Karpas-422 (cell line): ENCODE data around the gene SLC16A10. TPM values are rescaled to one million over a fixed set of nuclear protein-coding genes. Genes with fewer than 3 reads are reported as not detected.
"Not testable (repeated sequence)": the region's sequence is repeated elsewhere in the genome, so short reads cannot be mapped to it uniquely, and the experiment has no call there.

ENCODE experiments used
- DNase-seq: peaks from one replicate; pipeline ENCODE4 v3.0.0-alpha.2; 2015
- H2AFZ ChIP-seq: fragments of 200-600 bp; sonication (generic); 2 replicates; pipeline ENCODE4 v1.6.1; 2014; ENCODE audit warnings: antibody characterized with exemption, low read length, mixed read lengths
- H3K27ac ChIP-seq: fragments of 200-600 bp; sonication (generic); 2 replicates; pipeline ENCODE4 v1.5.1; 2014; ENCODE audit warnings: mild to moderate bottlenecking, low read length, moderate library complexity
- H3K27me3 ChIP-seq: fragments of 200-600 bp; sonication (generic); 2 replicates; pipeline ENCODE4 v1.6.1; 2014; ENCODE audit warnings: low read length, mixed read lengths
- H3K36me3 ChIP-seq: fragments of 200-600 bp; sonication (generic); 2 replicates; pipeline ENCODE4 v1.6.1; 2014; ENCODE audit warnings: low read length, mixed read lengths; ENCODE audit not compliant: insufficient read depth
- H3K4me1 ChIP-seq: fragments of 200-600 bp; sonication (generic); 2 replicates; pipeline ENCODE4 v1.6.1; 2014; ENCODE audit warnings: mild to moderate bottlenecking, low read length, mixed read lengths
- H3K4me2 ChIP-seq: fragments of 200-600 bp; sonication (generic); 2 replicates; pipeline ENCODE4 v1.6.1; 2014; ENCODE audit warnings: low read length, low read depth, mild to moderate bottlenecking; ENCODE audit not compliant: poor library complexity, severe bottlenecking
- H3K4me3 ChIP-seq: fragments of 200-600 bp; sonication (generic); 2 replicates; pipeline ENCODE4 v1.5.1; 2014; ENCODE audit warnings: mild to moderate bottlenecking, antibody characterized with exemption, low read length, mixed read lengths
- H3K79me2 ChIP-seq: fragments of 200-600 bp; sonication (generic); 2 replicates; pipeline ENCODE4 v1.6.1; 2014; ENCODE audit warnings: mild to moderate bottlenecking, low read length, mixed read lengths
- H3K9ac ChIP-seq: fragments of 200-600 bp; sonication (generic); 2 replicates; pipeline ENCODE4 v1.6.0; 2014; ENCODE audit warnings: low read length
- H3K9me2 ChIP-seq: fragments of 200-600 bp; sonication (generic), shearing (Covaris generic); replicated peaks from 2 replicates; pipeline ENCODE4 v1.6.0; 2014; ENCODE audit warnings: mild to moderate bottlenecking, low read length, moderate library complexity; ENCODE audit not compliant: insufficient read depth
- H3K9me3 ChIP-seq: fragments of 300-700, 200-600 bp; sonication (generic); 2 replicates; pipeline ENCODE4 v1.6.1; 2014; ENCODE audit warnings: low read length, mixed read lengths
- H4K20me1 ChIP-seq: fragments of 200-600 bp; sonication (generic); 2 replicates; pipeline ENCODE4 v1.6.1; 2014; ENCODE audit warnings: mild to moderate bottlenecking, antibody characterized with exemption, low read length, low read depth; ENCODE audit not compliant: insufficient read depth
- total RNA-seq: library from RNA; depleted of rRNA; stranded (reverse); fragments of >200 nt; shearing (Covaris generic); gene quantifications from 2 replicates; pipeline ENCODE4 v1.2.3, GENCODE V29; 2014; ENCODE audit warnings: low replicate concordance

SLC16A10 gene
- total RNA-seq, 1 experiment from 2014 or later, result 0.37 TPM

- not testable (repeated sequence) for H3K4me3 ChIP-seq, H3K4me2 ChIP-seq, H3K27me3 ChIP-seq, H3K4me1 ChIP-seq, H3K9me2 ChIP-seq, H4K20me1 ChIP-seq, H3K9ac ChIP-seq, H2AFZ ChIP-seq, DNase-seq, H3K79me2 ChIP-seq, H3K9me3 ChIP-seq, H3K36me3 ChIP-seq, H3K27ac ChIP-seq
Measured at GRCh38 chr6:111095488-111095887, 8.2 kb downstream of the SLC16A10 start.

- Histone ChIP-seq H3K27ac (no peak overlapping the region), H3K4me1 (no peaks in the 10 kb centered on the region), H4K20me1 (no peaks in the 10 kb centered on the region), H2AFZ (no peak overlapping the region), H3K9me2 (no peaks in the 10 kb centered on the region), H3K4me3 (no peak overlapping the region), H3K4me2 (no peak overlapping the region), H3K9ac (no peak overlapping the region), H3K27me3 (no peaks in the 10 kb centered on the region), H3K36me3 (no peaks in the 10 kb centered on the region), H3K9me3 (no peaks in the 10 kb centered on the region), H3K79me2 (no peaks in the 10 kb centered on the region)
- DNase-seq, result no peak
Measured at GRCh38 chr6:111096246-111096645, 8.9 kb downstream of the SLC16A10 start.

- H3K27ac ChIP-seq, result no peak overlapping the region
- no peaks in the 10 kb centered on the region for H3K79me2 ChIP-seq
- no peaks in the 10 kb centered on the region for H3K9me3 ChIP-seq
- no peak overlapping the region for H3K9ac ChIP-seq
- no peak overlapping the region for H3K4me3 ChIP-seq
- DNase-seq, result no peak
- H3K36me3 ChIP-seq, result no peaks in the 10 kb centered on the region
- no peaks in the 10 kb centered on the region for H4K20me1 ChIP-seq
- H2AFZ ChIP-seq, result no peak overlapping the region
- H3K4me1 ChIP-seq, result no peaks in the 10 kb centered on the region
- H3K4me2 ChIP-seq, result no peak overlapping the region
- no peaks in the 10 kb centered on the region for H3K27me3 ChIP-seq
- no peaks in the 10 kb centered on the region for H3K9me2 ChIP-seq
Measured at GRCh38 chr6:111098597-111098996, 11.3 kb downstream of the SLC16A10 start.

- no peaks in the 10 kb centered on the region for H3K9me3 ChIP-seq
- H3K9ac ChIP-seq, result no peak overlapping the region
- H3K9me2 ChIP-seq, result no peaks in the 10 kb centered on the region
- H3K4me2 ChIP-seq, result no peak overlapping the region
- no peak overlapping the region for H3K27ac ChIP-seq
- no peak for DNase-seq
- no peaks in the 10 kb centered on the region for H3K27me3 ChIP-seq
- no peaks in the 10 kb centered on the region for H4K20me1 ChIP-seq
- H2AFZ ChIP-seq, result no peak overlapping the region
- H3K79me2 ChIP-seq, result no peaks in the 10 kb centered on the region
- H3K36me3 ChIP-seq, result no peaks in the 10 kb centered on the region
- H3K4me1 ChIP-seq, result no peaks in the 10 kb centered on the region
- H3K4me3 ChIP-seq, result no peak overlapping the region
Measured at GRCh38 chr6:111101987-111102386, 14.7 kb downstream of the SLC16A10 start.

GRCh38 chr6:111105578-111105977, 18.3 kb downstream of the SLC16A10 start:
- no peaks in the 10 kb centered on the region for H3K4me1 ChIP-seq
- H3K27me3 ChIP-seq, result no peaks in the 10 kb centered on the region
- no peak overlapping the region for H3K4me2 ChIP-seq
- H4K20me1 ChIP-seq, result no peaks in the 10 kb centered on the region
- H3K4me3 ChIP-seq, result no peak overlapping the region
- no peak overlapping the region for H3K9ac ChIP-seq
- H3K27ac ChIP-seq, result no peak overlapping the region
- DNase-seq, result no peak
- H3K9me2 ChIP-seq, result no peaks in the 10 kb centered on the region
- H2AFZ ChIP-seq, result no peak overlapping the region
- no peaks in the 10 kb centered on the region for H3K36me3 ChIP-seq
- H3K9me3 ChIP-seq, result no peaks in the 10 kb centered on the region
- H3K79me2 ChIP-seq, result no peaks in the 10 kb centered on the region

GRCh38 chr6:111107589-111107988, 20.3 kb downstream of the SLC16A10 start:
- Histone ChIP-seq H3K9ac (no peak overlapping the region), H4K20me1 (no peaks in the 10 kb centered on the region), H2AFZ (no peak overlapping the region), H3K4me1 (no peaks in the 10 kb centered on the region), H3K9me3 (no peaks in the 10 kb centered on the region), H3K79me2 (no peaks in the 10 kb centered on the region), H3K4me2 (no peak overlapping the region), H3K27me3 (no peaks in the 10 kb centered on the region), H3K4me3 (no peak overlapping the region), H3K27ac (no peak overlapping the region), H3K9me2 (no peaks in the 10 kb centered on the region), H3K36me3 (no peaks in the 10 kb centered on the region)
- no peak for DNase-seq

- no peaks in the 10 kb centered on the region for H3K9me3 ChIP-seq
- no peak overlapping the region for H3K4me3 ChIP-seq
- no peaks in the 10 kb centered on the region for H3K36me3 ChIP-seq
- H3K9me2 ChIP-seq, result no peaks in the 10 kb centered on the region
- H3K27ac ChIP-seq, result no peak overlapping the region
- H4K20me1 ChIP-seq, result no peaks in the 10 kb centered on the region
- H3K4me2 ChIP-seq, result no peak overlapping the region
- no peaks in the 10 kb centered on the region for H3K27me3 ChIP-seq
- H3K9ac ChIP-seq, result no peak overlapping the region
- H3K79me2 ChIP-seq, result no peaks in the 10 kb centered on the region
- no peak overlapping the region for H2AFZ ChIP-seq
- DNase-seq, result no peak
- H3K4me1 ChIP-seq, result no peaks in the 10 kb centered on the region
Measured at GRCh38 chr6:111110036-111110435, 22.7 kb downstream of the SLC16A10 start.

- Histone ChIP-seq H3K9ac (no peak overlapping the region), H3K9me2 (no peaks in the 10 kb centered on the region), H3K4me2 (no peak overlapping the region), H3K4me1 (no peaks in the 10 kb centered on the region), H3K79me2 (no peaks in the 10 kb centered on the region), H3K9me3 (no peaks in the 10 kb centered on the region), H3K4me3 (no peak overlapping the region), H3K27ac (no peak overlapping the region), H3K27me3 (no peaks in the 10 kb centered on the region), H4K20me1 (no peaks in the 10 kb centered on the region), H2AFZ (no peak overlapping the region), H3K36me3 (no peaks in the 10 kb centered on the region)
- no peak for DNase-seq
Measured at GRCh38 chr6:111113336-111114086, 26.2 kb downstream of the SLC16A10 start.
